Amniotic stem cell (primary cell): ENCODE results near the gene EPAS1.

Experiments used
- DNase-seq: peaks from one replicate; lab custom pipeline; 2025; lab: John Stamatoyannopoulos, UW

Gene EPAS1

GRCh38 chr2:46339676-46340459 lies 42.7 kb downstream of the EPAS1 start:
- no peak for DNase-seq

DNA sequence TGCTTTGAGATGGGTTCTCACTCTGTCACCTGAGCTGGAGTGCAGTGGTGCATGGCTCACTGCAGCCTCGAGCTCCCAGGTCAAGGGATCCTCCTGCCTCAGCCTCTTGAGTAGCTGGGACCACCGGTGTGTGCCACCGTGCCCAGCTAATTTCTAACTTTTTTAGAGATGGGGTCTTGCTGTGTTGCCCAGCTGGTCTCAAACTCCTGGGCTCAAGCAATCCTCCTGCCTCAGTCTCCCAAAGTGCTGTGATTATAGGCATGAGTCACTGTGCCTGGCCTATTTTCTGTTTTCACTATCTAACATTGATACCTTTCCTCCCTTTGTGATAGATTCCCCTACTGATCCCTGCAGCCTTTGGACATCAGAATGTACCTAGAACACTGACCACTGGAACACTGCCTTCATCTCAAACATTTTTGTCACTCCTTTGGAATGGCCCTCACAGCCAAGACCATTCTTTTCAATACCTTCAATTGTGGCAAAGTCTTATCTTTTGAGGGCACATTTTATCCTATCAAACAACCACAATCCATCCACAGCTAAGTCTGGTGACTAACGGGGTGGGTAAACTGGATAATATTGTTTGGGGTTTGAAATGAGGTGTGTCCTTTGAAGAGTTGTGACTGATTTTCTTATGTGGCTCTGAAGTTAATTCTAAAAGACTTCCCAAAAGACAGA lies 43.7 kb downstream of the EPAS1 start:
- DNase-seq: no peak

GRCh38 chr2:46342566-46343315 lies 45.5 kb downstream of the EPAS1 start:
- no peak for DNase-seq

DNA sequence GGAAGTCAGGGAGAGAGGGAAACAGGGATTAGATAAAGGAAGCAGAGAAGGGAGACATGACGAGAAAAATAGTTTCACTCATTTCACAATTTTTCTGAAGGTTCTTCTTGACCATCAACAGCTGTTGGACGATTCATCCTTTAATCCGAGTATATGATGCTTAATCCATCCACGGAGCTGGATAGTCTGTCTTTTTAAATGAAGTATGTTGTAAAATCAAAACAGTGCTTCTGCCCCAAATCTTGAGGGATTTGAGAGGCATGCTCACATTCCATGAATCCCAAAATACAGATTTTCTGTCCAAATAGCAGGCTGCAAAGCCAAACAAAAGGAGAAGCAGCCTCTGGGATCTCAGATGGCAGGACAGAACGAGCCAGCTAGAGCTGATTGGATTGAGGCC lies 47.5 kb downstream of the EPAS1 start:
- no peak for DNase-seq

DNA sequence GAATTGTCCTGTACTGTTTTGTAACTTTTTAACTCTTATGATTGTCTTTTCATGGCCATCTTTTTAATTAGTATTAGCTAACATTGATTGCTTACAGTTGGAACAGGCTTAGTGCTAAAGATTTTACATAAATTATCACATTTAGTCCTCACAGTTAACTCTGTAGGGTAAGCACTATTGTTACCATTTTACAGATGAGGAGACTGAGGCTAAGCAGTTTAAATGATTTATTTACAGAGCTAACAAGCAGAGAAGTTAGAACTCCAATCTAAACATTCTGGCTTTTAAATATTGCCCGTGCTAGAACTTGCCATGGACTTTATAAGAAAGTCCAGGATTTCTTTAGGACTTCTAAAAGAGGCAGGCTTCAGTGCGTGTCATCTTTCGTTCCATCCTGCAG lies 48.6 kb downstream of the EPAS1 start:
- no peak for DNase-seq

GRCh38 chr2:46346719-46347118 lies 49.5 kb downstream of the EPAS1 start:
- DNase-seq: no peak

DNA sequence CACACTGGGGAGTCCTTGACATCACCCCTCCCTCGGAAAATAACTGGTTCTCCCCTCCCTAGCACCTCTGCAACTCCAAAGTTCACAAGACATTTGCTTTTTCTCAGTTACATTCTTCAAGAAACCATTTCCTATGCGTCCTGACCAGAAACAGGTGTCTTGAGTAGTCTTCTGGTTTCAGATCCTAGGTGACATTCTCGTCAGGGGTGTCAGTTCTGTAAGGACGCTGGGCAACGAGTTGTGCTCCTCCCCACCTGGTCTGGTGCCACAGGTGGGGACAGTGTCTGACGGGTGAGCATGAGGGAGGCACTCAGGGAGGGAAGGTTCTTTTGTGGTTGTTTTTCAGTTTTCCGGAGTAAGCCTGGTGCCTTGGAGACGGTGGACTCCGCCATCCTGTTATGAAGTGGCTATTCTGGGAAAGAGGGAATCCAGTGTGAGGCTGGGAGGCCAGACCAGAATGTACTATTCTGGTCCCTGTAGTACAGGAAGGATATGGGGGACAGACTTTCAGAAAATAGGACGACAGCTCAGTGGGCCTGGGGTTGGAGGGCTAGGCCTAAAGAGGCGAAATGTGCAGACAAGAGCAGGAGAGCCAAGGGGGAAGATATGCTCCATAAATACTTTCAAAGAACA lies 50.6 kb downstream of the EPAS1 start:
- no peak for DNase-seq

DNA sequence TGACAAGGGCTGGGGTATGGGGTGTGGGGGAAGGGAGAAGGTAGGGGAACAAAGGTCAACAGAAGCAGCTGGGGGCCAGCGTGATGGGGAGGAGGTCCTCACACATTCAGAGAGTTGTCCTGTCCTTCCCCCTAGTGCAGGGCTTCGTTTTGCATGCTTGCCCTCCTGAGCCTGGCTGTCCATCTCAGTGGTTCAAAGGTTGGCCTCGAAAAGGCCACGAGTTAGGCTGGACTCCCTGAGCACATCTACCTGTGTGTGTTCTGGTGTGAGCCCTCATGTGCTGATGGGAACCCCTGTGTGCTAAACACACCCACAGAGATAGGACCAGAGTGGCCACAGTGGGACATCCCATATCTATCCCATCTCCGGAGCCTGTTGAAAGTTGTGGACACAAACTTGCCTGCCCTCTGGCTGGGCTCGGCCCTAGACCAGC lies 51.9 kb downstream of the EPAS1 start:
- no peak for DNase-seq

- DNase-seq: no peak
Observed at GRCh38 chr2:46350029-46350689, 53.0 kb downstream of the EPAS1 start.

DNA sequence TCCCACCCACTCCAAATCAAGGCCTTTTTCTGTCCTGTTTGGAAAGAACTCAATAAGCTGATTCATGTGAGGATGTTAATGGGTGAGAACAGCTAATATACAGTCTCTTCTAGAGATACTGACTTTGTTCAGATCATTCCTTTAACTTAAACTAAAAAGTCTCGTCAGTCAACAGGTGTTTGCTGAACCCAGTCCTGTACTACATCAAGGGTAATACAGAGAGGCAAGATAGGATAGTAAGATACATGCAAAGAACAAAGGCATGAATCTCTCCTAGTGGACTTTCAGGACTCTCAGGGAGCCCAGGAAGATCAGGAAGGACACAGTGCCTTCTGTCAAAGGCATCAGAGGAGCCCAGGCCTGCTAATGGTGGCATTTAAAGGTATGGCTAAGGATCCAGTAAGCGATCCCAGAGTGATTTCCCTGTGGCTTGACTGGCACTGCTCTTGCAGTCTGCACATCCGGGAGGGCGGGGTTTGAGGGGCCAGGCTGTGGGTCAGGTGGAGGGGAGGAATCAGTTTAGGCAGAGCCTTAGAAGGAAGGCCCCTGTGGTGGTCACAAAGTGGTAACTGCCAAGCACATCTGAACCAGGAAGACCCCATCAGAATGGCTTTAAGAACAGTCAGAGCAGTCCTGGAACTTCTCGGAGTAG lies 54.0 kb downstream of the EPAS1 start:
- no peak for DNase-seq

GRCh38 chr2:46351750-46352138 lies 54.5 kb downstream of the EPAS1 start:
- no peak for DNase-seq

GRCh38 chr2:46352621-46353020 lies 55.4 kb downstream of the EPAS1 start:
- DNase-seq: no peak

GRCh38 chr2:46353509-46353908 lies 56.3 kb downstream of the EPAS1 start:
- no peak for DNase-seq

DNA sequence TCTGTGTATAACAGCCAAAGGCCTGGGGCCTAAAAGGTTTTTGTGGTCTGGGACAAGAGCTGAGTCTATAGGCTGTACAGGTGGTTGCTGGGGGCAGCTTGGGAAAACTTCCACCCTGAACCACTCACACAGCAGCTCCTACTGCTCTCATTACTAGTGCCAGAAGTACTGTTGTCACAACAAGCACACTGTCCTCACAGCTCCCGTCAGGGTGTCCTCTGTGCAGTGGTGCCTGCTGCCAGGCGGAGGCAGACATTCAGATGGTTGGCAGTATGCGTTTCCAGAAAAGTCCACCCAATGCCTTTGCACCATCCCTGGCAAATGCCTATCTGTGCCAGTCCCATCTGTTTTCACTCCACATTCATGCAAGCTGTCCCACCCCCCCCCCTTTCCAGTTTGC lies 58.5 kb downstream of the EPAS1 start:
- no peak for DNase-seq

DNA sequence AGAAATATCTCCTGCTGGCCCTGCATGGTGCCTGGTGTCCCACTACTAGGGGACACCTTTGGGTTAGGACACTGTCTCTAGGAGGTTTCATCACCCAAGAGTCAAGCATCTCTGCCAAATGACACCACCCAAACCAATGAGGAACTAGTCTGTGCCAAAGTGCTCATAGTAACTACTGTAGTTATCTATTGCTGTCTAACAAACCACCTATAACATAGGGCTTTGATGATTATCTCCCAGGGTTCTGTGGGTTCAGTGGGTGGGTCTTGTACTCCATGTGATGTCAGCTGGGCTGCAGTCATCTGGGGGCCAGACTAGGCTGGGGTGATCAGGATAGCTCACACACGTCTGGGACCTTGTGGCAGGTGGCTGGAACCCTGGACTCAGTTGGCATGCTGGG lies 59.8 kb downstream of the EPAS1 start:
- DNase-seq: no peak

DNA sequence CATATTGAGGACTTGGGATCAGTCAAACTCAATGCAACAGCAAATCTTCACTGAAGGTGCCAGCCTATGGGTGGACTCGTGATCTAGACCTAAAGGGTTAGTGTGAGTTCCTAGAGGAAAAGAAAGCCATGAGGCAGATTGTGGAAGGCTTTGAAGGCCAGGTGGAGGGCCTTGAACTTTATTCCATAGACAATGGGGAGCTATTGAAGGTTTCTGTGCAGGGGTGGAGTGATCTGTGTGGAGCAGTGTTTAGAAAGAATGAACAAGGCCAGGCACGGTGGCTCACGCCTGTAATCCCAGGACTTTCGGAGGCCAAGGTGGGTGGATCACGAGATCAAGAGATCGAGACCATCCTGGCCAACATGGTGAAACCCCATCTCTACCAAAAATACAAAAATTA lies 61.5 kb downstream of the EPAS1 start:
- no peak for DNase-seq

DNA sequence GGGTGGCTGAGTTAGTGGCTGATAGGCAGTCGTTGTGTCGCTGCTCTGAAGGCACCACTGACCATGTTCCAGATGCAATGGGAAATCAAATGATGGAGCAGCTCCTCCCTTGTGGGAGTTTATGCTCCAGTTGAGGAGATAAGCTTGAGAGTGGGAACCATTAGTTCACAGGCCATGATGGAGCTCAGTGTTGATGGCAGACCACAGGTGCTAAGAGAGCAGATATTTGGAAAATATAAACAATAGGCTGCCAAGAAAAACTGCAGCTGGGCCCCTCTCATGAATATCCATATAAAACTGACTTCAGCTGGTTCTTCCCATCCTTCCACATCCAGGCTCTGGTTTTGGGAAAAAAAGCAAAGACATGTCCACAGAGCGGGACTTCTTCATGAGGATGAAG lies 63.1 kb downstream of the EPAS1 start:
- DNase-seq: no peak

GRCh38 chr2:46361920-46362666 lies 64.9 kb downstream of the EPAS1 start:
- DNase-seq: no peak

- no peak for DNase-seq
Observed at GRCh38 chr2:46362667-46363012, 65.4 kb downstream of the EPAS1 start.

DNA sequence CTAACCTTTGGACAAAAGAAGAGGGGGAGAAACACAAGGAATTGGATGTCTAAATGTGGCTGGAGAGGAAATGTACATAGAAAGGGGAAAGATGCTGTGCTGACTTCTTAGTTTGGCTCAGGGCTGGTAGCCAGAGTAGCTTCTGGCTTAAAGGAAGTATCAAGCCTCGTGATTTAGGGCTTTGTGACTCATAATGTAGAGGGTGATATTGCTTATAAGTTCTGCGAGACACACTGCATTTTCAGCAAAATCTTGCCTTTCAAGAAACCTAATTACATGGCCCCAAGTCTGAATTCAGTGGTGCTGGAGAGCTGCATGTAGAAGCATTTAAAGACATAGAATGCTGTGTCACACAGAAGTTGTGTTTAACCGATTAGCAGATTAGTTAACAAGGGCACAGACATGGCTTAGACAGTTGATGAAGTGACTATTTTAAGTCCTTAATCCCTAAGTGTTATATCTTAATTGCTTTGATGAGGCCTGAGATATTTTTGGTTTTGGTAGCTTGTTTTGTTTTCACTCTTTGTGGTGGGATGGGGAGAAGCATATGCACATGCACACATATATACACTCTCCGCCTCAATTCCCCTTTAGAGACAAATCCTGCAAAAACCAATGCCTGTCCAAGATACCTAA lies 66.4 kb downstream of the EPAS1 start:
- DNase-seq: peak; percentile 28
